Mucosa of descending colon (tissue), 3 donors: ENCODE results near the gene PIP4K2A. TPM values are rescaled to one million over a fixed set of nuclear protein-coding genes. Genes with fewer than 3 reads are reported as not detected.

Experiments used
- ATAC-seq: fragments of 200-7000 bp; cut with Tn5 transposase; one replicate; pipeline ENCODE4 v1.9.1; 2020; ENCODE audit warnings: mild to moderate bottlenecking, moderate library complexity
- DNase-seq, 3 donors: peaks; one replicate each; pipeline ENCODE4 v3.0.0-alpha.2; 2020
- H3K36me3 ChIP-seq: fragments of 200-600 bp; one replicate; pipeline ENCODE4 v1.8.0; 2021; ENCODE audit warnings: low read depth, mild to moderate bottlenecking
- H3K4me1 ChIP-seq: fragments of 200-600 bp; one replicate; pipeline ENCODE4 v1.8.0; 2021; ENCODE audit warnings: low read depth, mild to moderate bottlenecking
- H3K4me3 ChIP-seq: fragments of 200-600 bp; one replicate; pipeline ENCODE4 v1.8.0; 2021; ENCODE audit warnings: mild to moderate bottlenecking
- H3K9me3 ChIP-seq: fragments of 200-600 bp; one replicate; pipeline ENCODE4 v1.8.0; 2021; ENCODE audit warnings: mild to moderate bottlenecking
- CTCF ChIP-seq: fragments of 200-600 bp; IDR thresholded peaks from one replicate; pipeline ENCODE4 v1.8.0; 2022; ENCODE audit warnings: antibody characterized with exemption, mild to moderate bottlenecking
- intact Hi-C, 2 donors: fragments of 100-400 bp; cut with DNase I in 1 of 2; cut with micrococcal nuclease in 1 of 2; formaldehyde crosslinking; loops; one replicate each; pipeline versions ENCODE4 v1.11.0 to v1.11.1; 2022; cut with DNase I, micrococcal nuclease
- total RNA-seq, 3 donors: library from RNA; stranded (reverse); fragmentation: NEBNext Ultra II Directional in 2 of 3; extraction: Animal tissue kit (Norgen Biotek cat#: 25700) in 2 of 3; gene quantifications; one replicate each; pipeline versions ENCODE4 v1.2.1 to v1.2.4, GENCODE V29; 2021 to 2023
- donor health status: DM: no; HTN: no; CAD: no; lungs with moderate emphysema.
- donor health status: DM: no; HTN: no; CAD: no.
- donor health status: DM: no; HTN: yes; CAD: no.

Gene PIP4K2A
- total RNA-seq, 3 donors from 2014 or later = 17.2 to 29.4 (median 21.2) TPM

- DNase-seq (no peak), ATAC-seq (peak; percentile 5)
- no peaks in the 10 kb centered on the region for H3K9me3 ChIP-seq
- no peak for TF ChIP-seq CTCF
- no peak overlapping the region for H3K4me3 ChIP-seq
- H3K36me3 ChIP-seq = no peaks in the 10 kb centered on the region
- intact Hi-C loops = no loop called here
- no peaks in the 10 kb centered on the region for H3K4me1 ChIP-seq
Observed at GRCh38 chr10:22634606-22635459, 79.5 kb downstream of the PIP4K2A start.

- Histone ChIP-seq H3K4me3 (no peak overlapping the region), H3K9me3 (no peaks in the 10 kb centered on the region), H3K36me3 (no peaks in the 10 kb centered on the region), H3K4me1 (no peaks in the 10 kb centered on the region)
- no peak for DNase-seq
- TF ChIP-seq CTCF = no peak
- intact Hi-C loops = no loop called here
- ATAC-seq = peak; percentile 27
Observed at GRCh38 chr10:22634093-22634492, 80.3 kb downstream of the PIP4K2A start.

- no peak for TF ChIP-seq CTCF
- H3K4me3 ChIP-seq = no peak overlapping the region
- intact Hi-C loops = no loop called here
- ATAC-seq (no peak), DNase-seq (no peak)
- H3K4me1 ChIP-seq = no peaks in the 10 kb centered on the region
- H3K36me3 ChIP-seq = no peaks in the 10 kb centered on the region
- no peaks in the 10 kb centered on the region for H3K9me3 ChIP-seq
Observed at GRCh38 chr10:22633528-22633927, 80.8 kb downstream of the PIP4K2A start.

- no peaks in the 10 kb centered on the region for H3K36me3 ChIP-seq
- ATAC-seq = no peak
- no peaks in the 10 kb centered on the region for H3K9me3 ChIP-seq
- H3K4me3 ChIP-seq = no peak overlapping the region
- DNase-seq = no peak
- H3K4me1 ChIP-seq = no peaks in the 10 kb centered on the region
- TF ChIP-seq CTCF = no peak
- intact Hi-C loops = no loop called here
Observed at GRCh38 chr10:22633106-22633505, 81.3 kb downstream of the PIP4K2A start.

GRCh38 chr10:22631646-22632278 is 82.6 kb downstream of the PIP4K2A start:
- DNase-seq (no peak), ATAC-seq (no peak)
- Histone ChIP-seq H3K4me3 (no peak overlapping the region), H3K36me3 (no peaks in the 10 kb centered on the region), H3K4me1 (no peaks in the 10 kb centered on the region), H3K9me3 (no peaks in the 10 kb centered on the region)
- intact Hi-C loops = no loop called here
- TF ChIP-seq CTCF = no peak
